ENCODE measurements around the gene SLC5A5. TPM values are rescaled to one million over a fixed set of nuclear protein-coding genes. Genes with fewer than 3 reads are reported as not detected.
A peak's percentile ranks its signal among the peaks of the same experiment; 100 is the strongest.

The SLC5A5 gene
- total and polyA plus RNA-seq, 2 of the 8 experiments (the other 6 are each of a cell fraction or from before 2014, with no cell fraction given), result 1.5 to 1.8 TPM

DNA sequence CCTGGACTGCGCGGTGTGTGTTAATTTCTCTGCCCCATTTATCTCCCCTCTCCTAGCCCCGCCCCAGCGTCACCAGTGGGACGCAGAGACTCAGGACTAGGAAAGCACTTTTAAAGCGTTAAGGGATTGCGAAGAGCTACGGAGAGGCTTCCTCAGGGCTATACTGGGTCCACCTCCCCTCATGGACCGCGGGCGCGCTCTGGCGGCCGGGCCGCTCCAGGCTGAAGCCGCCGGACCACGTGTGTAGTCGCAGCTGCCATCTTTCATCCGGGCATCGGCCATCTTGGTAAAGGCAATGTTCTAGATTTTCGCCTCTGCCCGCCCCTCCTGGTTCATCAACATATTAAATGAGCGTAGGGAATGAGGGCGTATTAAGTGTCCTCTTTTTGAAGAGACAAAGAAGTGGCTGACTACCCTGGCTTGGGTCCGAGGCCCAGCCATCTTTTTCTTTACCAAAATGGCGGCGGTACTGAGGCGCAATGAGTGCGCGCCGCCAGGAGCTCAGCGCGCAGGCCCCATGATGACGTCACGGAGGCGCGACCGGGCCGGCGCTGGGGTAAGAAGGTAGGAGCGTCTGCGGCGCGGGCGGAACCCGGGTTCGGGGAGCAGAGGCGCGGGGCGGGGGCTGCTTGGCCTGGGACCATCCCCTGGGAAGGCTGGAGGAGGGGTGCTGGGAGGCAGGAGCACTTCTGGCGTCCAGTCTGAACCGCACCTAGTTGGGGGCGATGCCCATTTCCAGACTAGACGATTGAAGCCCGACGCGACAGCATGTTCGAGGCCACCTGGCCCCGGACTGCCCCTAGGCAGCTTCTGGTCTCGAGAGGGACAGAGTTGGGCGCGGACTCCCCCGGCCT lies 61.0 kb downstream of the SLC5A5 start, which contains the start of gene CCDC124 (continued):
- TF ChIP-seq, protein P1, sequence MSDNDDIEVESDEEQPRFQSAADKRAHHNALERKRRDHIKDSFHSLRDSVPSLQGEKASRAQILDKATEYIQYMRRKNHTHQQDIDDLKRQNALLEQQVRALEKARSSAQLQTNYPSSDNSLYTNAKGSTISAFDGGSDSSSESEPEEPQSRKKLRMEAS (IDR thresholded peaks at IDR 0.05), result peak; percentile 99
- TF ChIP-seq SIRT6 (IDR thresholded peaks at IDR 0.05; ENCODE audit: low read length) (no peak), CBX5 (IDR thresholded peaks at IDR 0.05; ENCODE audit: low read depth, low read length) (no peak), SP1 (IDR thresholded peaks at IDR 0.05; ENCODE audit: low read depth, low read length) (peak; percentile 9; the same call in 1 of the 2 replicates), TCF12 (IDR thresholded peaks at IDR 0.05; ENCODE audit: low read depth, low read length) (no peak), SRF (IDR thresholded peaks at IDR 0.05; ENCODE audit: low read depth, low read length) (peak; percentile 86), CHD1 (IDR thresholded peaks at IDR 0.05; ENCODE audit: low read depth, low read length) (no peak), RBBP5 (IDR thresholded peaks at IDR 0.05; ENCODE audit: borderline replicate concordance, low read depth, low read length) (peak; percentile 72; the same call in 1 of the 2 replicates), EGR1 (IDR thresholded peaks at IDR 0.05; ENCODE audit: borderline replicate concordance, low read depth, low read length) (no peak), ZNF274 (IDR thresholded peaks at IDR 0.05; ENCODE audit: borderline replicate concordance, extremely low read depth, low read length) (no peak), SIN3A (conservative IDR thresholded peaks at IDR 0.05 in 1 of 2, IDR thresholded peaks at IDR 0.05 in 1 of 2; ENCODE audit: low read depth in 1 of 2, low read length in 2 of 2) (peak in 1 of 2 experiments; percentile 87; a peak in 2 of 4 replicates), RXRA (IDR thresholded peaks at IDR 0.05; ENCODE audit: insufficient read depth, low read depth, low read length) (no peak), RNF2 (IDR thresholded peaks at IDR 0.05; ENCODE audit: borderline replicate concordance, low read depth, low read length, missing control alignments, poor library complexity, severe bottlenecking) (no peak), POU5F1 (IDR thresholded peaks at IDR 0.05; ENCODE audit: low read depth, low read length) (no peak), JUND (IDR thresholded peaks at IDR 0.05; ENCODE audit: low read length) (peak; percentile 86), HDAC6 (IDR thresholded peaks at IDR 0.05; ENCODE audit: low read depth, low read length) (no peak), SUZ12 (IDR thresholded peaks at IDR 0.05; ENCODE audit: low read length) (no peak), BRCA1 (IDR thresholded peaks at IDR 0.05; ENCODE audit: low read depth, low read length) (peak; percentile 51; the same call in 1 of the 2 replicates), NANOG (IDR thresholded peaks at IDR 0.05; ENCODE audit: insufficient read depth, low read depth, low read length, poor library complexity, severe bottlenecking) (no peak)
- TF ChIP-seq, protein P2, sequence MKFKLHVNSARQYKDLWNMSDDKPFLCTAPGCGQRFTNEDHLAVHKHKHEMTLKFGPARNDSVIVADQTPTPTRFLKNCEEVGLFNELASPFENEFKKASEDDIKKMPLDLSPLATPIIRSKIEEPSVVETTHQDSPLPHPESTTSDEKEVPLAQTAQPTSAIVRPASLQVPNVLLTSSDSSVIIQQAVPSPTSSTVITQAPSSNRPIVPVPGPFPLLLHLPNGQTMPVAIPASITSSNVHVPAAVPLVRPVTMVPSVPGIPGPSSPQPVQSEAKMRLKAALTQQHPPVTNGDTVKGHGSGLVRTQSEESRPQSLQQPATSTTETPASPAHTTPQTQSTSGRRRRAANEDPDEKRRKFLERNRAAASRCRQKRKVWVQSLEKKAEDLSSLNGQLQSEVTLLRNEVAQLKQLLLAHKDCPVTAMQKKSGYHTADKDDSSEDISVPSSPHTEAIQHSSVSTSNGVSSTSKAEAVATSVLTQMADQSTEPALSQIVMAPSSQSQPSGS (IDR thresholded peaks at IDR 0.05; ENCODE audit: low read length), result no peak
- TF ChIP-seq, protein P3, sequence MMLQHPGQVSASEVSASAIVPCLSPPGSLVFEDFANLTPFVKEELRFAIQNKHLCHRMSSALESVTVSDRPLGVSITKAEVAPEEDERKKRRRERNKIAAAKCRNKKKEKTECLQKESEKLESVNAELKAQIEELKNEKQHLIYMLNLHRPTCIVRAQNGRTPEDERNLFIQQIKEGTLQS (IDR thresholded peaks at IDR 0.05; ENCODE audit: insufficient read depth, low read depth, low read length), result peak; percentile 96
